GM21723 (cell line): ENCODE measurements around the gene GJC3.
"Not testable (repeated sequence)": the region's sequence is repeated elsewhere in the genome, so short reads cannot be mapped to it uniquely, and the experiment has no call there.

Experiments
- ATAC-seq: cut with Tn5 transposase; IDR thresholded peaks from one replicate; pipeline ENCODE4 v1.9.1; 2021; ENCODE audit warnings: mild to moderate bottlenecking, moderate library complexity; ENCODE audit not compliant: unreplicated experiment

Gene GJC3

GRCh38 chr7:99928994-99929729 is at the start of gene GJC3:
TSS of gene GJC3 (minus strand) at chr7:99929620. CDS start at chr7:99929620, 0 bp downstream.
- ATAC-seq, result no peak

- no peak for ATAC-seq
Measured at GRCh38 chr7:99976626-99977025, 47.2 kb upstream of the GJC3 start.

GRCh38 chr7:99975782-99976521 is 46.5 kb upstream of the GJC3 start, which contains the start of gene AZGP1:
TSS of gene AZGP1 (minus strand) at chr7:99976031. CDS start at chr7:99976020, 11 bp downstream.
- ATAC-seq, result no peak

GRCh38 chr7:99974681-99975080 is 45.3 kb upstream of the GJC3 start:
- no peak for ATAC-seq

GRCh38 chr7:99973817-99974216 is 44.4 kb upstream of the GJC3 start:
- ATAC-seq, result not testable (repeated sequence)

- ATAC-seq, result no peak
Measured at GRCh38 chr7:99971242-99971641, 41.8 kb upstream of the GJC3 start.

- ATAC-seq, result not testable (repeated sequence)
Measured at GRCh38 chr7:99969813-99970212, 40.4 kb upstream of the GJC3 start.

- ATAC-seq, result no peak
Measured at GRCh38 chr7:99969298-99969697, 39.9 kb upstream of the GJC3 start.

- no peak for ATAC-seq
Measured at GRCh38 chr7:99958564-99959227, 29.3 kb upstream of the GJC3 start.

- ATAC-seq, result no peak
Measured at GRCh38 chr7:99955247-99955646, 25.8 kb upstream of the GJC3 start.

- ATAC-seq, result not testable (repeated sequence)
Measured at GRCh38 chr7:99954643-99955042, 25.2 kb upstream of the GJC3 start.

GRCh38 chr7:99953649-99954048 is 24.2 kb upstream of the GJC3 start:
- ATAC-seq, result no peak

GRCh38 chr7:99952649-99953048 is 23.2 kb upstream of the GJC3 start:
- ATAC-seq, result not testable (repeated sequence)

- ATAC-seq, result not testable (repeated sequence)
Measured at GRCh38 chr7:99950819-99951218, 21.4 kb upstream of the GJC3 start.

- ATAC-seq, result no peak
Measured at GRCh38 chr7:99949645-99950228, 20.3 kb upstream of the GJC3 start.

GRCh38 chr7:99947608-99948007 is 18.2 kb upstream of the GJC3 start:
- ATAC-seq, result no peak

GRCh38 chr7:99944497-99945070 is 15.2 kb upstream of the GJC3 start:
- no peak for ATAC-seq

GRCh38 chr7:99943641-99944496 is 14.4 kb upstream of the GJC3 start:
- no peak for ATAC-seq

GRCh38 chr7:99938296-99938695 is 8.9 kb upstream of the GJC3 start:
- ATAC-seq, result no peak

GRCh38 chr7:99935009-99935408 is 5.6 kb upstream of the GJC3 start:
- ATAC-seq, result not testable (repeated sequence)
